Measurements from ENCODE around the gene SH3PXD2A. TPM values are rescaled to one million over a fixed set of nuclear protein-coding genes. Genes with fewer than 3 reads are reported as not detected.
"Not testable (repeated sequence)": the region's sequence is repeated elsewhere in the genome, so short reads cannot be mapped to it uniquely, and the experiment has no call there.

Gene SH3PXD2A
- total RNA-seq, 1 donor, result 3.1 TPM

DNA sequence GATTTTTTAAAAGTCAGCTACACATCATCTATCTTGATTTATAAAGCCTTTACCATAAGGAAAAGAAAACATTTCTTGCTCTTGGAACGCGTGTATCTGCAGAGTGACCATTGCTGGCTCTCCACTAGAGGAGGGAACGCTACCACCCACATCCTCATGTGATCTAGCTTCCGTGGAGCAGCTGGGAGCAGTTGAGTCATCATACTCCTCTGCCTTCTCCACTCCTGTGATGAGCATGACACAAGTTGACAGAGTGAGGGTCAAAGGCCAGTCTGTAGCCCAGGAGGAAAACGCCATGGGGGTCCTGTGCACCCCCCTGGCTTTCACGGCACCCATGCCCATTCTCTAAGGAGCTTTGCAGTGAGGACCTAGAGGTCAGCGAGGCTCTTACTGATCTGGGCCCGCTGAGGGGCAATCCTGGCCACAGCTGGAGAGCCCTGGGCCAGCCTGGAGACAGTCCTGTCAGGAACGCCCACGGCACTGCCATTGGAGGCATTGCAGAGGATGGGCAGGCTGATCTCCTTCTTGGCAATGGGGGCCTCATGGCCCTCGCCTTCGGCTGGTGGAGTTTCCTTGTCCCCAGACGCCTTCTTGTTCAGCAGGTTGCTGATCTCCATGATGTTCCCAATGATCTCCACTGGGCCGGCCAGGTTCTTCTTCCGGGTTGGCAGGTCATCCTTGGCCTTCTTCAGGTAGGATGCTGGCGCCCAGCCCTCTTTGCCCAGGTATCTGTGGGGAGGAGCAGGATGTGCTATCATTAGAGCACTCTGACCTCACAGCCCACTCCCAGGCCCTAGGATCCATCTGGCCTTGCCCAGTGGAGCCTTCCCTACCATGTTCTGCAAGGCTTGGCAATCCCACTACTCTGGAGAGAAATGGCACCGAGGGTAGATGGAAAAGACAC lies 242.7 kb downstream of the SH3PXD2A start:
- Histone ChIP-seq H3K27me3 (ENCODE audit: insufficient read depth, low read length) (no peaks in the 10 kb centered on the region), H3K9me3 (ENCODE audit: low read depth, low read length) (no peaks in the 10 kb centered on the region), H3K4me3 (ENCODE audit: low read length) (no peak overlapping the region), H3K4me1 (ENCODE audit: insufficient read depth, low read length) (no peaks in the 10 kb centered on the region)

DNA sequence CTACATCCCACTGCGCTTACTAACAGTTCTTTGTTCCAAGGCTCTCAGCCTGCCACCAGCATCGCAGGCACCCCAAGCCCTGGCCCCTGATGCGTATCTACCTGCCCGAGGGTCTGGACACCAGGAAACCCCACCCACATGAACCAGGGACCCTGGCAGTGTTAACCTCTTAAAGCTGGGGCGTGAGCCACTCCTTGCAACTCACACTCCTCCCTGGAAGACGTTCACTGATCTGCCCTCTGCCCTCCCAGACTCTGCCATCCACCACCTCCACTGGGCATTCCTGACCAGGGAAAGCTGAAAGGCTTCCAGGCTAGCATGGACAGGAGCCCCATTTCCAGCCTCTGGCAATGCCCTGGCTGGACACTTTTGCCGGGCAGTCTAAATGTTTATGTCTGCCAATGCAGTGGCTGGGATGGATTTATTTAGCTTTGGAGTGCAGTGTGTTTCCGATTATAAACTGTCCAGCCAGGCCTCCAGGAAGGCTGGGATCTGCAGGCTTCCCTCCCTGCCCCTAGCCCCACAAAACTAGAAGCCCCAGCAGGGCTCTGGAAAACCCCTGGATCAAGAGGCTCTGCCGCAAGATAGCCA lies 244.4 kb downstream of the SH3PXD2A start:
- H3K4me3 ChIP-seq (ENCODE audit: low read length), result no peak overlapping the region
- H3K9me3 ChIP-seq (ENCODE audit: low read depth, low read length), result no peaks in the 10 kb centered on the region
- no peaks in the 10 kb centered on the region for H3K27me3 ChIP-seq (ENCODE audit: insufficient read depth, low read length)
- H3K4me1 ChIP-seq (ENCODE audit: insufficient read depth, low read length), result no peaks in the 10 kb centered on the region

DNA sequence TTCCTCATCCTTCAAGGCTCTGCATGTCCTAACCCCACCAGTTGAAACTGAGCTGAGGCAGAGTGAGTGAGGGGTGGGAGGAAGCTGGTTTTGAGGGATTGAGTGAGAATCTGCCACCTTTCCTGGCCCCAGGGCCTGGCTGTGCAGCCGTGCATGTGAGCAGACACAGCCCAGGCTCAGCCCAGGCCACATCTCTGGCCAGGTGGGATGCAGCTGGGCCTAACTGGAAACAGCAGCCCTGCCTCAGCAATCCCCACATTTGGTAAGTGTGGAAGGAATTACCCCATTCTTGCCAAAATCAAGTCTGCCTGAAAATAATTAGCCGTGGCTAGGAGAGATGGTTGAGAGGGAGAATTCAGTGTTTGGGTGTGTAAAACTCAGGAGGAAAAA lies 245.3 kb downstream of the SH3PXD2A start:
- Histone ChIP-seq H3K9me3 (ENCODE audit: low read depth, low read length) (no peaks in the 10 kb centered on the region), H3K4me1 (ENCODE audit: insufficient read depth, low read length) (no peaks in the 10 kb centered on the region), H3K27me3 (ENCODE audit: insufficient read depth, low read length) (no peaks in the 10 kb centered on the region), H3K4me3 (ENCODE audit: low read length) (no peak overlapping the region)

DNA sequence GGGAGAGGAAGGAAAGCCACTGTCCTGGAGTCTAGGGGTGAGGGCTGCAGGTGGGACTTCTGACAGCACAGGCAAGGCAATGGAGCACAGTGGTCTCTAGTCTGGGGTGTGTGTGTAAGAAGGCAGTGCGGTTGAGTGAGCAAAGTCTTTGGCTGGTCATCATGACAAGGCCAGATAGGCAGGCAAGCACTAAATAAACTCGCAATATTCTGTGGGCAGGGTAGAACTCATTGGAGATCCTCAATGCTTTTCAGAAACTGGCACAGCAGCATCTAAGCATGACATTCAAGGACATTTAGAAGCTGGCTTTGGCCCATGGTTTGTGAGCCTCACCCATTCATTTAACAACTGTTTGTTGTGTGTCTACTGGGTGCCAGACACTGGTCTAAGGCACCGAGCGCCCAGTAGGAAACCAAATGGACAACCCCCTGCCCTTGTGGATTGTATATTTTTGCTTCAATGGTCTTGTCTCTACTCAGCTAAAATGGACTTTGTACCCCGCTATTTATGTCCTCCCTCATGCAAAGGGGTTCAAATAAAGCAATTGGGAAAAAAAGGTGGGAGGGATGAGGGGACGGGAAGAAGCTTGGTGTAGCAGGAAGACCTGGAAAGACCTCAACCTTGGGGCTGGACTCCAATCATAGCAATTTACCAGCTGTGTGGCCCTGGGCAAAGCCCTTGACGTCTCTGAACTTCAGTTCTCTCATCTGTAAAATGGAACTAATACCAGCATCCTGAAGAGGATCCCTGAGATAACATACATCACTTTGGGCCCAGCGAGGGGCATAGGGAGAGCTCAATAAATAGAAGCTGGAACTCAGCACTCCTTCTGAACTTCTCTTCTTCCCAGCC lies 245.9 kb downstream of the SH3PXD2A start:
- Histone ChIP-seq H3K4me3 (ENCODE audit: low read length) (no peak overlapping the region), H3K4me1 (ENCODE audit: insufficient read depth, low read length) (no peaks in the 10 kb centered on the region), H3K9me3 (ENCODE audit: low read depth, low read length) (no peaks in the 10 kb centered on the region), H3K27me3 (ENCODE audit: insufficient read depth, low read length) (no peaks in the 10 kb centered on the region)

DNA sequence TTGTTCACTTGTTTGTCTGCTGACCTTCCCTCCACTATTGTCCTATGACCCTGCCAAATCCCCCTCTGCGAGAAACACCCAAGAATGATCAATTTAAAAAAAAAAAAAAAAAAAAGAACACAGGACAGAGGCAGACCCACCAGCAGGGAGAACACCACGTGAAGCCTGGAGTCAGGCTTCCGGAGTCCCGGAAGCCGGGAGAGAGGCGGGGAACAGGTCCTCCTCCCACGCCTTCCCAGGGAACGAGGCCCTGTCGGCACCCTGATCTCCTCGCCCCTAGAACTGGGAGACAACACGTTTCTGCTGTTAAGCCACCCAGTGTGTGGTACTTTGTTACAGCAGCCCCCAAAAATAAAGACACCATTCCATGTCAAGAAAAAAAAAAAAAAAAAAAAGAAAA lies 247.3 kb downstream of the SH3PXD2A start:
- H3K4me3 ChIP-seq (ENCODE audit: low read length); H3K9me3 ChIP-seq (ENCODE audit: low read depth, low read length); H3K27me3 ChIP-seq (ENCODE audit: insufficient read depth, low read length); H3K4me1 ChIP-seq (ENCODE audit: insufficient read depth, low read length): not testable (repeated sequence)

DNA sequence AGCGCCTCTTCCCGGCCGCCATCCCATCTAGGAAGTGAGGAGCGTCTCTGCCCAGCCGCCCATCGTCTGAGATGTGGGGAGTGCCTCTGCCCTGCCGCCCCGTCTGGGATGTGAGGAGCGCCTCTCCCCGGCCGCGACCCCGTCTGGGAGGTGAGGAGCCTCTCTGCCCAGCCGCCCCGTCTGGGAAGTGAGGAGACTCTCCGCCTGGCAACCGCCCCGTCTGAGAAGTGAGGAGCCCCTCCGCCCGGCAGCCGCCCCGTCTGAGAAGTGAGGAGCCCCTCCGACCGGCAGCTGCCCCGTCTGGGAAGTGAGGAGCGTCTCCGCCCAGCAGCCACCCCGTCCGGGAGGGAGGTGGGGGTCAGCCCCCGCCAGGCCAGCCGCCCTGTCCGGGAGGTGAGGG lies 248.3 kb downstream of the SH3PXD2A start:
- not testable (repeated sequence) for H3K4me3 ChIP-seq (ENCODE audit: low read length); H3K9me3 ChIP-seq (ENCODE audit: low read depth, low read length); H3K4me1 ChIP-seq (ENCODE audit: insufficient read depth, low read length); H3K27me3 ChIP-seq (ENCODE audit: insufficient read depth, low read length)

DNA sequence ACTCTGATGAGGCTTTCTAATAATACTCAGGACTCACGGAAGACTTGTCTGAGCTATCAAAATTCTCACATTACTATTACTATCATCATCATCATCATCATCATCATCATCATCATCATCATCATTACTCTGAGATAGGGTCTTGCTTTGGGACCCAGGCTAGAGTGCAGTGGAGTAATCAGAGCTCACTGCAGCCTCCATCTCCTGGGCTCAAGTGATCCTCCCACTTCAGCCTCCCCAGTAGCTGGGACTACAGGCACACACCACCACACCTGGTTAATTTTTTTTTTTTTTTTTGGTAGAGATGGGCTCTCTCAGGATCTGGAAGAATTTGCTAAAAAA lies 249.3 kb downstream of the SH3PXD2A start:
- not testable (repeated sequence) for H3K27me3 ChIP-seq (ENCODE audit: insufficient read depth, low read length); H3K4me3 ChIP-seq (ENCODE audit: low read length); H3K4me1 ChIP-seq (ENCODE audit: insufficient read depth, low read length); H3K9me3 ChIP-seq (ENCODE audit: low read depth, low read length)

DNA sequence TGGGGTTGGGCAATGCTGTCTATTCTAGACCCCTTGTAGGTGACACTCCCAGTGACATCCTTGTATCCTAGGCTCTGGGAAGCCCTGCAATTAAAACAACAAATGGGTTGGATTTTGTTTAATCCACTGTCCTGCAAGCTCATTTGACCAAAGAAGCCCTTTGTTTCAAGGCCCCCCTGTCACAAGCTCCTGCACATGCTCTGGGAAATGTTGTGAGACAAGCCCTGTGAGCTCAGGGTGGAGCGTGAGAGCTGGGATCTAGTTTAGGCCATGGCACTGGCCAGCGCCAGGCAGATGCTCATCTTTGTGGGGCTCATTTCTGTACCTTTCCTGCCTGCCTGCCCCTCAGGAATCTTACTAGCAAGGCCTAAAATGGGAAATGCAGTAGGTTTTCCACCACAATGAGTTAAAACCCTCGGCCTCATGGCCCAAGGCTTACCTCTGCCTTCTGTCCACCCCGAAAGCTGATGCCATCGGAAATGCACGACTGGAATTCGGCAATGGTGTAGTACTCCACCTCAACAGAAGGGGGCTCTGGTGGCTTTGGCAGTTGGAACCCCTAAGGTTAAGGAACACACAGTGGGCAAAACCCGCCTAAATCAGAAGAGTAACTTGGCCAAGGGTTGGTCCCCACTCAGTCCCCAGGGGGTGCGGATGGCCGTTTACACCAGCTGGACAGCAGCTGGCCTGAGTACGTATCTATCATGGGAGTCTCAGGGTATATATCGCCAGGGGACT lies 249.8 kb downstream of the SH3PXD2A start:
- no peaks in the 10 kb centered on the region for H3K4me1 ChIP-seq (ENCODE audit: insufficient read depth, low read length)
- H3K9me3 ChIP-seq (ENCODE audit: low read depth, low read length), result no peaks in the 10 kb centered on the region
- H3K27me3 ChIP-seq (ENCODE audit: insufficient read depth, low read length), result no peaks in the 10 kb centered on the region
- H3K4me3 ChIP-seq (ENCODE audit: low read length), result no peak overlapping the region

DNA sequence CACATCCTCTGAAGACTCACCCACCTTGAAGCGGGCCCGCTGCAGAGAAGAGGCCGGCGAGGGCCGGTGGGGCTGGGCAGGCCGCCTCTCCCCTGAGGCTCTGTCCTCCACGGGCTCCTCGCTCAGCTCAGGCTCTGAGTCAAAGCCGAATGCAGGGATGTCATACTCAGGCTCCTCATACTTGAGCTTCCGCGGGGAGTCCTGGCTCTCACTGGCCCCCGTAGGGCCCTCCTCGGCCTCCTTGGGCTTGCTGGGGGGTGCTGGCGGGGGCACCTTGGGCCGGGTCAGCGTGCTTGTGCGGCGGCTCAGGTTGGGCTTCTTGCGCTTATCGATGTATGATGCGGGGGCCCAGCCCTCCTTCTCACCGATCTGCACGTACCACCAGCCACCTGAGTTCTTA lies 252.0 kb downstream of the SH3PXD2A start:
- Histone ChIP-seq H3K4me3 (ENCODE audit: low read length) (no peak overlapping the region), H3K9me3 (ENCODE audit: low read depth, low read length) (no peaks in the 10 kb centered on the region), H3K4me1 (ENCODE audit: insufficient read depth, low read length) (no peaks in the 10 kb centered on the region), H3K27me3 (ENCODE audit: insufficient read depth, low read length) (no peaks in the 10 kb centered on the region)

DNA sequence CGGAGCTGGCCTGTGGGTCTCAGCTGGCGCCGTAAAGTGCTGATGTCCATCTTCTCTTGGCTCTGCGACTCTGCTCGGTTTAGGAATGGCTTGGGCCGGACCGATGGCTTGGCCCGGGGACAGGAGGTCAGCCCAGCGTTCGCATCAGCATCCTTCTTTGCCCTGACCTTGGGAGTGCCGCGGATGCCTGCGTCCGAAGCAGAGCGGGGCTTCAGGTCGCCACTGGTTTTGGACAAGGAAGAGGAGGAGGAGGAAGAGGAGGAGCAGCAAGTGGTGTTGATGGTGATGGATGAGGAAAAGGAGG lies 252.6 kb downstream of the SH3PXD2A start:
- no peak overlapping the region for H3K4me3 ChIP-seq (ENCODE audit: low read length)
- H3K27me3 ChIP-seq (ENCODE audit: insufficient read depth, low read length), result no peaks in the 10 kb centered on the region
- H3K9me3 ChIP-seq (ENCODE audit: low read depth, low read length), result no peaks in the 10 kb centered on the region
- no peaks in the 10 kb centered on the region for H3K4me1 ChIP-seq (ENCODE audit: insufficient read depth, low read length)

DNA sequence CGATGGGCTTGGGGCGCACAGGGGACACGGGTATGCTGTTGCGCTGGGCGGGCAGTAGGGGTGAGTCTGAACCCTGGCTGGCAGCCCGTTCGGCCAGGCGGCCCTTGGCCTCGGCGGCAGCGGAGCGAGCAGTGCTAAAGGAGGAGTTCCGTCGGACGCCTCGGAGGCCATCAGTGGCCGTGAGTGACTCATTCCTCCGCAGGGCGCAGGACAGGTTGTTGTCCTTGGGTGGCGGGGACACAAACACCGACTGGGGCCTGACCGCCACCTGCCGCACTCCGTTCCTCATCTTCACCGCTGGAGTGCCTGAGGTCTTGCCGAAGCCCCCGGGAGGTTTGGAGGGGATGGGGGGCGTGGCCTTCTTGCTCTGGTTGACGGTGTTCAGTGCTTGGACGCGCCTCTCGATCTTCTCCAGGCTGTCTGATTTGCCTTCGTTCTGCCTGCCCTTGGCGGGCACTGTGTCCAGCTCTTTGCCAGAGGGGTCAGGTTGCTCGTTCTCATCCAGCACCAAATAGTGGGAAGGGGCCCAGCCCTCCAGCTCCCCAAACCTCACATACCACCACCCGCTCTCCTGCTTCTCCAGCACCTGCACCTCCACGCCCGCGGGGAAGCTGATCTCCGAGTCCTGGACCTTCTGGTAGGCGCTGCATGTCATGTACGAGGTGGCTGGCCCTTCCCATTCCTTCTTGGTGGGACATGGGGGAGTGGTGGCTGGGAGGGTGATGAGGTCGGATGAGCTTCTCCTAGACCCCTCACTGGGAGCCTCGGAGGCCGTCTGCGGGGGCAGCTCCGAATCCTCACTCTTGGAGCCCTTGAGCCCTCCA lies 253.1 kb downstream of the SH3PXD2A start:
- H3K9me3 ChIP-seq (ENCODE audit: low read depth, low read length), result no peaks in the 10 kb centered on the region
- no peak overlapping the region for H3K4me3 ChIP-seq (ENCODE audit: low read length)
- no peaks in the 10 kb centered on the region for H3K27me3 ChIP-seq (ENCODE audit: insufficient read depth, low read length)
- no peaks in the 10 kb centered on the region for H3K4me1 ChIP-seq (ENCODE audit: insufficient read depth, low read length)

DNA sequence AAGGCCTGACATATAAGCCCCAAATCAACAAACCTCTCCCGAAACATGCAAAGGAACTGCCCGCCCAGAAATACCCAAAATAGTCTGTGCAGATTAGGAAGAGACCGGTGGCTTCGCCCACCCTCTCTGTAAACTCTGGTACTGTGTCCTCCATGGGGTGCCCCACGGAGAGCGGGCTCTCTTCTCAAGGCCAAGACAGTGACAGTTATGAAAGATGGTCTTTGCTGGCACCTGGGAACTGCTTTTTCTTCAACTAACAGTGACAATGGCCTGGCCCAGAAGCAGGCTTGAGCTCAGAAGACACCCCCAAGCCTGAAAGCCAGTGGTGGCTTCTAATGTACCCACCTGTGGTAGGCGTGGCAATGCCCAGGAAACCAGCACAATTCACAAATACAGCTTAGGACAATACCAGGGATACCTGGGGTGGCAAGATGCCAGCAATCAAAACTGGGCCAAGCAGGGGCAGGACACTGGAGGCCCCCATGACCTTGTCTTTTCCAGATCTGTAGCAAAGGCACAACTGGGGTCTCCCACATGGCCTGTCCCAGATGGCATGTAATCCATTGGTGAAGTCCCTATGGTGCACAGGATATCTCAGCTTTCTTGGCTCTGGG lies 254.3 kb downstream of the SH3PXD2A start:
- H3K4me1 ChIP-seq (ENCODE audit: insufficient read depth, low read length), result no peaks in the 10 kb centered on the region
- no peaks in the 10 kb centered on the region for H3K9me3 ChIP-seq (ENCODE audit: low read depth, low read length)
- H3K4me3 ChIP-seq (ENCODE audit: low read length), result no peak overlapping the region
- no peaks in the 10 kb centered on the region for H3K27me3 ChIP-seq (ENCODE audit: insufficient read depth, low read length)

DNA sequence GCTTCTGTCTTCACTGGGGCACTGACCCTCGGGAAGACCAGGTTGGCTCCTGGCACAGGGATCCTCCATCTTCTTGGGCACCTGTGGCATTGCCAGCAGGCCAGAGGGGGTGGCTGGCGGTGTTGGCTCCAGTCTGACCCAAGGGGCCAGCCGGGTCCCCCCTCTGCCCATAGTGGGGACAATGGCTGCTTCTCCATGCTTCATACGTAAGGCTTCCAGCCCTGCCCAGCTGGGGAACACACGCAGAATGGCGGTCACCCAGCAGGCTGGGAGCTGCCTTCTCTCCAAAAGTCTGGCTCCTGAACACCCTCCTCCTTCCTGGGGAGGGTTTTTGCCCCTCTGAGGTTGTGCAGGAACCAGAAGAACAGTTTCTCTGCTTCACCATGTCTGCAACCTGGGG lies 255.1 kb downstream of the SH3PXD2A start:
- no peak overlapping the region for H3K4me3 ChIP-seq (ENCODE audit: low read length)
- H3K4me1 ChIP-seq (ENCODE audit: insufficient read depth, low read length), result no peaks in the 10 kb centered on the region
- H3K27me3 ChIP-seq (ENCODE audit: insufficient read depth, low read length), result no peaks in the 10 kb centered on the region
- H3K9me3 ChIP-seq (ENCODE audit: low read depth, low read length), result no peaks in the 10 kb centered on the region

DNA sequence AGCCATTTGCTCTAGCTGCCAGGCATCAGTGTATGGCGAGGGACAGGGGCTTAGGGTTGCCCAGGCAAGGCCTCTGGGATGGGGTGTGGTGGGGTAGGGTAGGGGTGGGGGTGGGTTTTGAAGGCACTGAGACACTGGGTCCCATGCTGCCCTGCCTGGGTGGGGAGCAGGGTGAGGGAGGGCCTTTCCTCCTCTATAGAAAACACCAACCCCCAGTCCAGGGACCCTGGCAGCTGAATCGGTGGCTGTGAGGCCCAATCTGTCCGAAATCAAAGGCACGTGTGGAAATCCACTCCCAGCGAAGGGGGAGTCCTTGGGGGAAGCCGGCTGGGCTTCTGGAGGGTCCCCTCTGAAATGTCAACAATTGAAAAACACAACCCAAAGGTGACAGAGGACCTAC lies 255.5 kb downstream of the SH3PXD2A start:
- Histone ChIP-seq H3K4me1 (ENCODE audit: insufficient read depth, low read length) (no peaks in the 10 kb centered on the region), H3K9me3 (ENCODE audit: low read depth, low read length) (no peaks in the 10 kb centered on the region), H3K4me3 (ENCODE audit: low read length) (no peak overlapping the region), H3K27me3 (ENCODE audit: insufficient read depth, low read length) (no peaks in the 10 kb centered on the region)

Measured in mononuclear cell (primary cell).